IPS-NIHi7 (cell line): Measurements from ENCODE around the gene ICAM2.
A peak's percentile ranks its signal among the peaks of the same experiment; 100 is the strongest.
"Not testable (repeated sequence)": the region's sequence is repeated elsewhere in the genome, so short reads cannot be mapped to it uniquely, and the experiment has no call there.

Experiments
- DNase-seq: peaks from one replicate; pipeline ENCODE4 v3.0.0; 2012; ENCODE audit warnings: mixed read lengths; ENCODE audit errors: extremely low spot score

Gene ICAM2

GRCh38 chr17:64042700-64043485, 22.5 kb upstream of the ICAM2 start:
- no peak for DNase-seq

GRCh38 chr17:64041912-64042311, 21.5 kb upstream of the ICAM2 start:
- DNase-seq = no peak

- no peak for DNase-seq
Observed at GRCh38 chr17:64040206-64040605, 19.8 kb upstream of the ICAM2 start.

GRCh38 chr17:64039106-64039400, 18.6 kb upstream of the ICAM2 start:
- DNase-seq = no peak

- no peak for DNase-seq
Observed at GRCh38 chr17:64038331-64039105, 18.1 kb upstream of the ICAM2 start.

GRCh38 chr17:64037802-64038201, 17.4 kb upstream of the ICAM2 start:
- no peak for DNase-seq

GRCh38 chr17:64037180-64037579, 16.7 kb upstream of the ICAM2 start:
- no peak for DNase-seq

GRCh38 chr17:64036198-64036922, 15.9 kb upstream of the ICAM2 start:
- peak; percentile 77 for DNase-seq

- no peak for DNase-seq
Observed at GRCh38 chr17:64032081-64032480, 11.6 kb upstream of the ICAM2 start.

- DNase-seq = peak; percentile 63
Observed at GRCh38 chr17:64028874-64029464, 8.5 kb upstream of the ICAM2 start.

- peak; percentile 85 for DNase-seq
Observed at GRCh38 chr17:64025732-64026294, 5.4 kb upstream of the ICAM2 start.

GRCh38 chr17:64024781-64025731, 4.6 kb upstream of the ICAM2 start:
- no peak for DNase-seq

GRCh38 chr17:64024215-64024654, 3.8 kb upstream of the ICAM2 start:
- DNase-seq = no peak

- DNase-seq = no peak
Observed at GRCh38 chr17:64022611-64023063, 2.2 kb upstream of the ICAM2 start.

- not testable (repeated sequence) for DNase-seq
Observed at GRCh38 chr17:64019551-64019961, 877 bp downstream of the ICAM2 start.

GRCh38 chr17:64017381-64017980, 3.0 kb downstream of the ICAM2 start:
- DNase-seq = no peak

- no peak for DNase-seq
Observed at GRCh38 chr17:64016974-64017373, 3.5 kb downstream of the ICAM2 start.

- no peak for DNase-seq
Observed at GRCh38 chr17:64016231-64016784, 4.1 kb downstream of the ICAM2 start.

- no peak for DNase-seq
Observed at GRCh38 chr17:64015447-64015846, 5.0 kb downstream of the ICAM2 start.
